Caco-2 (cell line): ENCODE measurements around the gene PLAU. TPM values are rescaled to one million over a fixed set of nuclear protein-coding genes. Genes with fewer than 3 reads are reported as not detected.

Experiments
- BruUV-seq: library from RNA; stranded (reverse); fragments of 400-500 nt; replicated peaks from 2 replicates; lab custom pipeline; 2021; lab: Mats Ljungman, UMichigan
- CTCF ChIA-PET: fragments of 300-600 bp; sonication (Branson Sonifier 250); formaldehyde crosslinking; loops from one replicate; lab custom pipeline; 2022; ENCODE audit warnings: antibody characterized with exemption; lab: Charles Lee
- POLR2A ChIA-PET: fragments of 300-600 bp; sonication (Branson Sonifier 250); formaldehyde crosslinking; loops from one replicate; lab custom pipeline; 2022; ENCODE audit warnings: antibody characterized with exemption; lab: Charles Lee
- DNase-seq, 2 experiments: peaks; one replicate each; pipeline versions ENCODE4 v3.0.0 to v3.0.0-alpha.2; 2020 to 2022
- H3K27me3 ChIP-seq: replicated peaks from 2 replicates; pipeline ENCODE4 v1.6.0; 2011; ENCODE audit warnings: low read length; ENCODE audit not compliant: control insufficient read depth, insufficient read depth
- H3K36me3 ChIP-seq: 2 replicates; pipeline ENCODE4 v1.5.1; 2011; ENCODE audit warnings: low read length; ENCODE audit not compliant: control insufficient read depth, insufficient read depth
- H3K4me1 ChIP-seq: fragments of 250-450 bp; sonication (Bioruptor Pico); 2 replicates; pipeline ENCODE4 v1.5.1; 2020; ENCODE audit warnings: mild to moderate bottlenecking
- H3K4me3 ChIP-seq: 2 replicates; pipeline ENCODE4 v1.5.1; 2011; ENCODE audit warnings: low read depth, mild to moderate bottlenecking, control low read depth, low read length
- H3K9me3 ChIP-seq: fragments of 250-450 bp; sonication (Bioruptor Pico); 2 replicates; pipeline ENCODE4 v1.5.1; 2020; ENCODE audit warnings: mild to moderate bottlenecking, moderate library complexity
- H3K27ac Mint-ChIP-seq: one replicate; pipeline ENCODE4 v1.8.0; 2022; ENCODE audit warnings: mixed read lengths; ENCODE audit not compliant: unreplicated experiment
- H3K27me3 Mint-ChIP-seq: one replicate; pipeline ENCODE4 v1.8.0; 2022; ENCODE audit warnings: mixed read lengths; ENCODE audit not compliant: insufficient read depth, unreplicated experiment
- H3K36me3 Mint-ChIP-seq: one replicate; pipeline ENCODE4 v1.8.0; 2022; ENCODE audit warnings: mild to moderate bottlenecking, mixed read lengths; ENCODE audit not compliant: insufficient read depth, unreplicated experiment
- H3K4me1 Mint-ChIP-seq: one replicate; pipeline ENCODE4 v1.8.0; 2022; ENCODE audit warnings: low read depth, mixed read lengths; ENCODE audit not compliant: unreplicated experiment
- H3K4me3 Mint-ChIP-seq: one replicate; pipeline ENCODE4 v1.8.0; 2022; ENCODE audit warnings: mild to moderate bottlenecking, moderate library complexity, mixed read lengths; ENCODE audit not compliant: unreplicated experiment
- H3K9me3 Mint-ChIP-seq: one replicate; pipeline ENCODE4 v1.8.0; 2022; ENCODE audit warnings: mixed read lengths; ENCODE audit not compliant: unreplicated experiment
- CTCF ChIP-seq, 2 experiments: fragments of 200-600 bp in 1 of 2; IDR thresholded peaks; 1 replicate in 1 of 2; 2 replicates in 1 of 2; pipeline versions ENCODE4 v1.5.1 to v1.8.0; 2011 to 2022; ENCODE audit warnings: antibody characterized with exemption in 1 of 2, control low read depth in 1 of 2, inconsistent platforms in 1 of 2, low read depth in 1 of 2, low read length in 1 of 2, mild to moderate bottlenecking in 1 of 2, moderate library complexity in 1 of 2; ENCODE audit not compliant: insufficient read depth in 1 of 2, severe bottlenecking in 1 of 2, unreplicated experiment in 1 of 2
- intact Hi-C: fragments of 100-400 bp; cut with micrococcal nuclease; formaldehyde crosslinking; loops from one replicate; pipeline ENCODE4 v1.10.0; 2022; ENCODE audit not compliant: unreplicated experiment
- total RNA-seq: library from RNA; stranded (reverse); gene quantifications from 2 replicates; pipeline ENCODE4 v1.2.3, GENCODE V29; 2022

Gene PLAU
- total RNA-seq, 1 experiment from 2014 or later, result 1.2 TPM

GRCh38 chr10:73911553-73912004 lies 647 bp downstream of the PLAU start:
- peaks cover 14% of the 10 kb centered on the region for H3K4me1 Mint-ChIP-seq
- TF ChIP-seq CTCF (IDR thresholded peaks at IDR 0.05; ENCODE audit: insufficient read depth in 1 of 2, low read depth in 1 of 2, low read length in 1 of 2, severe bottlenecking in 1 of 2, unreplicated experiment in 1 of 2), result no peak
- ChIA-PET POLR2A (no interaction called here), CTCF (interaction anchor here (1.0 kb wide), 1 partner anchor 21 kb away, joined by 6 read pairs; no protein-coding TSS in a partner anchor)
- peaks cover 4% of the 10 kb centered on the region for H3K36me3 Mint-ChIP-seq
- H3K27me3 ChIP-seq, result no peaks in the 10 kb centered on the region; the same call in 1 of the 2 replicates
- peak overlapping the region; percentile 83 for H3K4me3 Mint-ChIP-seq
- H3K9me3 Mint-ChIP-seq, result no peaks in the 10 kb centered on the region
- H3K4me3 ChIP-seq, result peak overlapping the region; percentile 62
- no peak overlapping the region for H3K27ac Mint-ChIP-seq
- H3K27me3 Mint-ChIP-seq, result no peaks in the 10 kb centered on the region
- no TSS peak for BruUV-seq
- H3K36me3 ChIP-seq, result no peaks in the 10 kb centered on the region
- H3K4me1 ChIP-seq, result peaks cover 33% of the 10 kb centered on the region
- H3K9me3 ChIP-seq, result no peaks in the 10 kb centered on the region
- intact Hi-C loops, result no loop called here
- DNase-seq, result no peak

- Histone ChIP-seq H3K36me3 (no peaks in the 10 kb centered on the region), H3K27me3 (no peaks in the 10 kb centered on the region; the same call in 1 of the 2 replicates), H3K9me3 (no peaks in the 10 kb centered on the region), H3K4me1 (peaks cover 14% of the 10 kb centered on the region), H3K4me3 (no peak overlapping the region)
- Mint-ChIP-seq H3K27me3 (no peaks in the 10 kb centered on the region), H3K27ac (no peak overlapping the region), H3K4me1 (peaks cover 8% of the 10 kb centered on the region), H3K9me3 (no peaks in the 10 kb centered on the region), H3K4me3 (no peak overlapping the region), H3K36me3 (peaks cover 4% of the 10 kb centered on the region)
- ChIA-PET CTCF (interaction anchor here (0.5 kb wide), 1 partner anchor 178 kb away, joined by 3 read pairs; no protein-coding TSS in a partner anchor), POLR2A (no interaction called here)
- TF ChIP-seq CTCF (IDR thresholded peaks at IDR 0.05; ENCODE audit: insufficient read depth in 1 of 2, low read depth in 1 of 2, low read length in 1 of 2, severe bottlenecking in 1 of 2, unreplicated experiment in 1 of 2), result no peak
- no peak for DNase-seq
- intact Hi-C loops, result no loop called here
- no TSS peak for BruUV-seq
These were observed 3.1 kb downstream of the PLAU start for GRCh38 chr10:73914036-73914435.

- no peak for TF ChIP-seq CTCF (IDR thresholded peaks at IDR 0.05; ENCODE audit: insufficient read depth in 1 of 2, low read depth in 1 of 2, low read length in 1 of 2, severe bottlenecking in 1 of 2, unreplicated experiment in 1 of 2)
- Histone ChIP-seq H3K4me3 (no peak overlapping the region), H3K27me3 (no peaks in the 10 kb centered on the region; the same call in 1 of the 2 replicates), H3K9me3 (no peaks in the 10 kb centered on the region), H3K4me1 (peaks cover 1% of the 10 kb centered on the region), H3K36me3 (no peaks in the 10 kb centered on the region)
- no peak overlapping the region for H3K4me3 Mint-ChIP-seq
- H3K4me1 Mint-ChIP-seq, result peaks cover 3% of the 10 kb centered on the region
- intact Hi-C loops, result no loop called here
- ChIA-PET POLR2A (interaction anchor here (0.6 kb wide), 1 partner anchor 60 kb away, joined by 3 read pairs; no protein-coding TSS in a partner anchor), CTCF (no interaction called here)
- H3K36me3 Mint-ChIP-seq, result peaks cover 4% of the 10 kb centered on the region
- no peak overlapping the region for H3K27ac Mint-ChIP-seq
- BruUV-seq, result no TSS peak
- H3K27me3 Mint-ChIP-seq, result no peaks in the 10 kb centered on the region
- H3K9me3 Mint-ChIP-seq, result no peaks in the 10 kb centered on the region
- DNase-seq, result no peak
These were observed 4.4 kb downstream of the PLAU start for GRCh38 chr10:73915206-73915851.
